Body of pancreas (tissue), 4 donors: Measurements from ENCODE around the gene C1QTNF8.

Source experiments
- CTCF ChIP-seq, 7 experiments: fragments of 450-650 bp in 4 of 7; fragments of 200-600 bp in 3 of 7; sonication (generic) in 3 of 7; IDR thresholded peaks; one replicate each; pipeline ENCODE4 v1.5.1; 2016 to 2019; ENCODE audit warnings: antibody characterized with exemption in 7 of 7
- POLR2A ChIP-seq, 3 donors: fragments of 450-650 bp; IDR thresholded peaks; one replicate each; pipeline ENCODE4 v1.6.1; 2016; ENCODE audit warnings: antibody characterized with exemption in 3 of 3, mild to moderate bottlenecking in 2 of 3

- TF ChIP-seq CTCF (IDR thresholded peaks at IDR 0.05) (no peak), POLR2A (IDR thresholded peaks at IDR 0.05) (no peak)
These were observed 46.7 kb downstream of the C1QTNF8 start for GRCh38 chr16:1049113-1049975.
